CD4-positive, alpha-beta T cell treated with Interleukin-4 for 4 hours (primary cell): ENCODE data around the gene LRRC4C.

ENCODE experiments used
- DNase-seq: peaks from one replicate; pipeline ENCODE4 v3.0.0-alpha.2; 2020

LRRC4C gene

DNA sequence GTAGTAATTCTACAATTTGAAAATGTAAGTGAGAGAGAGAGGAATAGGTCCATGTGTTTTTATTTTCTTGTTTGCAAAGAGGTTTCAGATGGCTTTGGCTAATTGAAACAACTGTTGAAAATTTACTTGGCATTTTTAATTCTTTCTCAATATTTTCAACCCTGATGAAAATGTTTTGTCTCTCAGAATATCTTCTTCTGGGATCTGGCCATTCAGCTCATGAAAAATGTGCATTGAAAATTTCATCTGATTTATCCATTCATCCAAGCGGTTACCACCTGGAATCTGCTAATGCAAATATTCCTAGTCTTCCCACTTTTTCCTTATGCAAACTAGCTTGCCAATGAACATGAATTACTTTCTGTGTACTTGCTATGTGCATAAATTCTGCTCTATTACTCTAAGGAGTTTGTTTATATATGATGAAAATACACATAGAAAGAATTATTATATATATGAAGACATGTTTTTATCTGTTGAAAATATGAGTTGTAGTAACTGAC lies 621.2 kb downstream of the LRRC4C start:
- DNase-seq: no peak

DNA sequence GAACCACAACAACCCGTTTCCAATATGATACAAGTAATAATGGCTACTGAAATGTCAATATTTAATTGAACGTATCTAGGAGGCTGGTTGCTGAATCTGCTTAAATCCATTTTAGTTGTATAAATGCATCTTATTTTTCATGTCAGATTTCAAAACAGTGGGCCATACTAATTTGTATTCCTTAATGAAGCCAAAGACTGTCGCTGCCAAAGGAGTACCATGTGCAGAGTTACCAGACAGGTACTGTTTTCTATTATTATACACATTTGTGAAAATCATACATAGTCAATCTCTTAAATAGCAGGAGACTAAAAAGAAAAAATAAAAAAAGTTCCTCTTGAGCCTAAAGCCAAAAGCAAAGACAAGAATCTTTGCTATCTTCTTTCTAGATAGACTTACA lies 632.3 kb downstream of the LRRC4C start:
- no peak for DNase-seq

DNA sequence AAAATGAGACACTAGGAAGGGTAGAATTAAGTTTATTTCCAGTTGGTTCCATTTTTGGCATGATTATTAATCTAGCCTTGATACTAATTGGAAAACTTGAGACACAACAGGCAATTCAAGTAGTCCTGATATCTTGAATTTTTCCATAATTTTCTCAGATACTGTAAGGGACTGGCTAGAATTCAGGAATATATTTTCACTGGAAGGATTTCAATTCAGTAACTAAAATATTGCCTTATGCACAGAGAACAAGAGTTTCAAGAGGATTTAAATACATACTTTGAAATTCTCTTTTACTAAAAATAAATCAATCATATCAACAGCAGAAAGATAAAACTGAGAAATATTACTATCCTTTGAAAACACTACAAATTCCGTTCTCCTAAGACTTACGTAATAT lies 632.9 kb downstream of the LRRC4C start:
- no peak for DNase-seq

DNA sequence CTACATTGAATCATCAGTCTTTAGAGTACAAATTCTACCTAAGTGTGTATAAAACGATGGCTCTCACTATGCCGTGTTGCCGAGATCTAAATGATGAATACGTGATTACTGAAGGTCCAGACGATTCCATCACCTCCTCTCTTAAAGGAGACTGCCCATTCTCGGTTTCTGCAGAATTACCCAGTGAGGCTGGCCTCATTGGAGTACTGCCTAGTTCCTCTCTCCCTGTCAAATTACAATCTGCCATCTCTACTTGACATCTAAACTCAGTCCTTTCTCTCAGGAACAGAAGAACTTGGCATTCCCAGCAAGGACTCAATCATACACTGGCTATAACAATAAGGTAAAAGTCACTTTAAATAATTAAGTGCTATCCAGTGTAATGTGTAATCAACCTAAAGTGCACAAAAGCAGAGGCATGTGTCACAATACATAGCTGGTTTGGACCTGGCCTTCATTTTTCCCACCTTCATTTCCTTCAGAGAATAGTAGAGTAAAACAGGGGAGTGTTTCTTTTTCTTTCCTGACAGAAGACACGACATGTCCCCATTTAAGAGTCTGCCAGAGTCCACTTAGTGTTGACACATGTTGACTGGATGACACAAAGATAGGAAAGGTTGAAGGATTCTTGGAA lies 634.1 kb downstream of the LRRC4C start:
- no peak for DNase-seq

DNA sequence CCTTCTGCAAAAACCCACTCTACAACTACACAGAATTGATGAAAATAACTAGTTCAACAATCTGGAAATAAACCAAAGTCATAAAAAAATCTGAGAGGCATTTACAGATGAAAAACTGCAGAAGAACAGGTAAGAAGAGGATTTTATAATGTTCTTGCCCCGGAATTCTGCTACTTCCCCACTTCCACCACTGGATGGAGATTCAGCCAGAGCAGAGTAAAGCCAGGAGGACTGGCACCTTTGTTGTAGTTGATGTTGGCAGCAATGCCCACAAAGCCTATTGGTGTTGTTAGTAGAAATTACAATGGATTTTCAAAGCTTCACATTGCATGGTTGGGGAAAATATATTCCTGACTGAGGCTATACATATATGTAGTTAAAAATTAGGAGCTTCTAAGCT lies 640.2 kb downstream of the LRRC4C start:
- DNase-seq: no peak

DNA sequence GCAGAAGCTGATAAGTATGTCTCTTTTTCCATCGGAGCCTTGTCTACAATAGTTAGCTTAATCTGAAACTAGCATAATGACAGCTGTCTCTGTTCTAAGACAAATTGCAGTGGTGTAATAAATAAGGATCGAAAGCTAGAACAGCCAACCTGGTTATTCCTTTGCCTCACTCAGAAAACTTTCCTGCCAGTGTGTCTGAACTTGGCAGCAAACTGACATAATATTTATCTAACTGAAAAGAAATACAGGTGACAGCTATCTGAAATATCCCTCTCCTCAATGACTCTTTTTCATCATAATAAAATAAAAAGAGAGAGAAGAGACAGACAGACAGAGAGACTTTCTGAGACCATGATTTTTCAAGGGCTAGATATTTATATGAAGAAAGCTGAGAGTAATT lies 642.5 kb downstream of the LRRC4C start:
- no peak for DNase-seq

DNA sequence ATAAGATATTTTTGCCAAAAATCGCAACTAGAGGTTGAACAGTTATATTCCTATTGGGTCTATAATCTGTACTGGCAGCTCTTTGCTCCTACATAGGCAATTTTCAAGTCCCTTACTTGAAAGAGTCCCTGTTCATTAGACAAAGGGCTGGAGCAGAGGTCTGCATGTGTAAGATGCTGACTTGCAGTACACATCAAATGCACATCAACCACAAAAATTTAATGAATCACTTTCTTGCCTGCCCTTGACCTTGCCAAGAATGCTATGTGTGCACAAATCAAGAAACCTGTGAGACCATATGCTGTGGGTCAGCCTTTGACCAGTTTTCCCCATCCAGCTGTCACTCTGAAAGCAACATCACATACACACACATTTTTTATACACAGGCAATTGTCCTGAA lies 661.5 kb downstream of the LRRC4C start:
- no peak for DNase-seq

DNA sequence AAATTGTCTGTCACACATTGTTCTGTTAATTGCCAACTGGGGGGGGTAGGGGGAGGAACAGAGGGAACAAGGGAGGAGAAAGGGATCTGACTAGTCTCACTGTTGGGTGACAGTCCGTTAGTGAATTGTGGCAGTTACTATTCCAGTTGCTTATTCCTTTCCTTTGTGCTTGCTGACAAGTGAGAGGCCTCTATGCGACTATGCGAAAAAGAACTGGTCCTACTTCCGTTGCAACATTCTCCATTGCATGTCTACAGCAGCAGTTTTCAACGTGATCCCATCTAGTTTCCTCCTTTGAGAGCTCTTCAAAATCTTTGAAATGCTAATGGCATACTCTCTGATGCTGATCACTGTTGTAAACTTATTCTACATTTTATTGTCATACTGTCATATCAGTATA lies 672.2 kb downstream of the LRRC4C start:
- DNase-seq: no peak

DNA sequence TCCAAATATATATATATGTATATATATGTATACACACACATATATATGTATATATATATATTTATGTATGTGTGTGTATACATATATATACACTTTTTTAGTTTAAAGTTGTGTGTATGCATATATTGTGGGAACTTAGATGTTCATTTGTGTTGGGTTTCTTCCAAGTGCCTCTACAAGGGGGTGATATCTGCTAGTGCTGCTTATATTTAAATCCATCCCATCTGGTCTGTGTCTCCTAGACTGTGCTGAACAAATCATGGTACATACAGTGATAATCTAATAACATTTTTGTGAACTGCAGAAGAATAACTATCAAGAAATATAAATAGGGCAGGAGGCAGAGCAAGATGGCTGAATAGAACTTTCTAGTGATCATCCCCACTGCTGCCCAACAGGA lies 696.4 kb downstream of the LRRC4C start:
- no peak for DNase-seq

DNA sequence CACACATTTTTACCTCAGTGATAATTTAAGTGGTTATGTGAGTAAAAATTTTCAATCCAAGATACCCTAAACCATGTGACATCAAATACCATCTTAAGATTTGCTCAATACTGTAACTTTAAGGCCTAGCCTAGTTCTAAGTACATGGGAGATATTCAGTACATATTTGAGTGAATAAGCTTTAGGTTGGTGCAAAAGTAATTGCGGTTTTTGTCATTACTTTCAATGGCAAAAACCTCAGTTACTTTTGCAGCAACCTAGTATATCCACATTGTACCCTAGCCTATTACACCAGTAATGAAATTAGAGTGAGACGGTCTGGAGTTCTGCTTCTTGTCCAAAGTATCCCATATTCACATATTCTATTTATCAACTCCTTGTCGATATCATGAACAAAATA lies 700.1 kb downstream of the LRRC4C start:
- DNase-seq: no peak

DNA sequence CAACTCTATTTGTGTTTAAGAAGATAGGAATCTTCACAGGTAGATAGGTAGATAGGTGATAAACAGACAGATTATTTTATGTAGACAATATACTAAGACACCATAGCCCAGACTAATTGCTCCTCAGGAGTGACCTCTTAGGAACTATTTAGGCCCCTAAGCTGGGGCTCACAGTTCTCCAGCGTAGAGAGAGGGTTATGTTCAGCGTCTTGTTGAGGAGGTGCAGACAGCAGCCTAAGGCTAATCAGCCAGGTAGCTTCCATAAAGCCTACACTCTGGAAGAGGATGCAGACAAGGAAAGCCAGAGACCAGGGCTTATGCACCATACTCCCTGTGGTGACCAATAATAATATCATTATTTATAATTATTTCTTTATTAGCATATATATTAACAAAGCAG lies 705.2 kb downstream of the LRRC4C start:
- no peak for DNase-seq

DNA sequence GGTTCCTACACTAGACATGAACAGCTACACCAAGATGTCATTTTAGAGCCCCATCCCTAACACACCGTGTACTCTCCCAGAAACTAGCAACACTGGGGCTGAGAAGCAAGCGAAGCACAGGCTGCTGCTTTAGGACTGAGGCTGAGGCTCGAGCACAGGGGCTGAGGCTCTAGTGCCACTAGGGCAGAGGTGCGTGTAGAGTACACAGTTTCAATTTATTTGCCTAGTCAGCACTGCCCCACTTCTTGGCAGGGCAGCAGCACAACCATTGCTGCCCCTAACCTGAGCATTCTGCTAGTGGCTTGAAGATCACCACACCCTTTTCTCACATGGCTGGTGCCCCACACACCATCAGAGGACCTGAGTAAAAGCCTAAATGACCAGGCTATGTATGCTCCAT lies 713.2 kb downstream of the LRRC4C start:
- no peak for DNase-seq

DNA sequence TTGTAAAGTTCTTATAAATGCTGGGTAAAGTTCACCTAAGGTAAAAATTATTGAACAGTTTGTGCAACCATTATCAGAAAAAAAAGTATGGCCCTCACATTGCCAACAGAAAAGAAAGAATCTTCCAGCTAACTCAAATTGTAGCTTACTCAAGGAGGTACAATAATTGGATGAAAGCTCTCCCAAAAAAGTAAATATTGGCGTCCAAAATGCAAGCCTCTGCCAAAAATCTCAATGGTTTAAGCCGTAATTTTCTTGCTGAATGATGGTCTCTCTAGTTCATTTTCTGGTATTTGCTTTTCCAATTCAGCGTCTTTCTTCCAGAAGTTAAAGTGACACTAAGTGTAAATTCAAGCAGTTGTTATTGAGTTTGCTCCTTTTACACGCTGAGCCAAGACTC lies 727.3 kb downstream of the LRRC4C start:
- no peak for DNase-seq

DNA sequence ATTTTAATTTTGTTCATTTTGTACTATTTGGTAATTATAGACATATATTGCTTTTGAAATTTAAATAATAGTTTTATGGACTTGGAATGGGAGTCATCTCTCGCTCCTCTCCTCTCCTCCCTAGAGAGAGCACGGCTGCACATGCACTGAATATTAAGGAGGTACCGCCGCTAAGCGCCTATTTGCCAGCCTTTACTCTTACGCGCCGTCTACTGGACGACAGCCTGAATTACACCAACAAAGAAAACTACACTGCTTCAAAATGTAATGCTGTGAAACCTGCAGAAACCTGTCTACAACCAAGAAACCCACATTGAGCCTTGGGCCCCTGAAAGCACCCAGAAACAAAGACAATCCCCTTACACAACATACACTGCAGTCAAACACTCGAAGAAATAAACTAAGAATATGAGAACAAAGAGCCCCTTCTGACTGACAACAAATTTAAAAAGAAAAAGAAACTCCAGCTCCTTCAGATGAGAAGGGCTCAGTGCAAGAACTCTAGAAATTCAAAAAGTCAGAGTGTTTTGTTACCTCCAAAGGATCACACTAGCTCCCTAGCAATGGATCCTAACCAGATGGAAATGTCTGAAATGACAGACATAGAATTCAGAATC lies 737.2 kb downstream of the LRRC4C start:
- no peak for DNase-seq

DNA sequence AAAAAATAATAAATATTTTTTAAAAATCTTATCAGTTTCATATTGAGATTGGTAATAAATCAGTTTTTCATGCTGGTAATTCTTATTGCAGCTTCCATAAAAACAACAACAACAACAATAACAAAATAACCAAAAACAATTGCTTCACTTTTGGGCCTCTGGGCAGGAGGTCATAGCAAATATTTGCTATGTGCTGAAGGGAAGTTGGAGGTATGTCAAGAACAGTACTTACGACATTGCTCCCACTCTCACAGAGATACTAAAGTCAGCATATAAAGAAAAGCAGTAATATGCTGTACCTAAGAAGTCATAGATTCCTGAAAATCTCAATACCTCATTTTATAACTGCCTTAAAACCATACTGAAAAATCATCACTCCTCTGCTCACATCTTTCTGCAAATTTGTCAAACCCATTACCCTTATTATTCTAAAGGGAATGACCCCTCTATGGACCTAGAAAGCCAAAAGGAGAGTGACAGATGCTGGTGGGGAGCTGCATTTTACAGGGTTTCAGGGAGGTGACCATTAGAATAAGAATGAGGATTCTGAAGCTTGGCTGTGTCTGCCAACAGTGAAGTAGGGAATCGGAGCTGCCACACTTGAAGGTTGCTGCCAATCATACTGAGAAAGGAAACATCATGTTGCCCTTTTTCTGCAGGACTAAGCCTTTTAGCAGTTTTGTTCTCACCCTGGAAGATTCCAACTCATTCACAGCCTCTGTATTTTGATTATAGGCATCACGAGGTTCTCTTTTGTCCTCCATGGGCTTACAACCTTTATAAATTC lies 742.9 kb downstream of the LRRC4C start:
- no peak for DNase-seq

DNA sequence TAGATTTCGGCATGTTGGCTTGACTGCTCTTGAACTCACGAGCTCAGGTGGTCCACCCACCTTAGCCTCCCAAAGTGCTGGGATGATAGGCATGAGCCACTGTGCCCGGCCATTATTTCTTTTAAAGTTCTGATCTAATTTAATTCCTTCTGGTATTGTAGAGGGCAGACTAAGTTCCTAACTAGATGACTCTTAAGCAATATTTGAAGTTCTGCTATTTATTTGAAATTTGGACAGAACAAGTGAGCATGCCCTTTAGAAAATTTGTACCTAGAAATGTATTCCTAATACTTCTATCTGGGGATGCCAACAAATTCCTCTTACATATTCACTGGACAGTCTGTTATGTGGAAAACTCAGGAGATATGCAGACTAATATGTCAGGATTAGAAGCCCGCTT lies 746.4 kb downstream of the LRRC4C start:
- no peak for DNase-seq

DNA sequence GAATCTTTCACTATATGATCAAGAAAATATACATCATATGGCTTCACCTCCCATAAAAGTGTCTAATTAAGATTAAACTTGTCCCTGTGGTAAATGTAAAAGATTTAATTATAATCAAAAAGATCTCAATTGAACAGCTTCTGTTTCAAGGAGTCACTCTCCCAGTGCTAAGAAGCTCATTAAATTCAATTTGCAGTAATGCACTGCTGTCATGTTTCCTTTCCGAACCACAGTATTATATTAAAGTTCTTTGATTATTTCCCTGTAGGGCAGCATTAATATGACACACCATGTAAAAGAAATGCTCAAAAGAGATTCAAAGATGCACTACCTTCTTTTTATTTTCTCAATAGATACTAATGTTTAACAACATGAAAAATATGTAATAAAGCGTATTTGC lies 758.4 kb downstream of the LRRC4C start:
- DNase-seq: no peak

DNA sequence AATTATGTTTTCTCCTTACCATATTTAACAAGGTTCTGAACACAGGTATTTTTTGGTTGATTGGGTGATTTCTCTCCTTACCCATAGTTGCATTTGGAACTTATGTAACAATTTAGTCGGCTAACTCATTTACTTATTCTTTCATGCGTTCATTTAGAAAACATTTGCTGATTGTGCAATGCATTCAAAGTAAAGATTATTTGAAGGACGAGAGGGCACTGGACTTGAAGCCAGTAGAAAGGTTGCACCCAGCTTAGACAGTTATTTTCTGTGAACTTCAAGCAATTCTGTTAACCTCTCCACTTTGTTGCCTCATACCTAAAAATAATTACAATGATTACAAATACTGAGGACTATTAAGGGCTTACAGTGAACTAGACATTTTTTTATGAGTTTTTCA lies 769.6 kb downstream of the LRRC4C start:
- DNase-seq: no peak

DNA sequence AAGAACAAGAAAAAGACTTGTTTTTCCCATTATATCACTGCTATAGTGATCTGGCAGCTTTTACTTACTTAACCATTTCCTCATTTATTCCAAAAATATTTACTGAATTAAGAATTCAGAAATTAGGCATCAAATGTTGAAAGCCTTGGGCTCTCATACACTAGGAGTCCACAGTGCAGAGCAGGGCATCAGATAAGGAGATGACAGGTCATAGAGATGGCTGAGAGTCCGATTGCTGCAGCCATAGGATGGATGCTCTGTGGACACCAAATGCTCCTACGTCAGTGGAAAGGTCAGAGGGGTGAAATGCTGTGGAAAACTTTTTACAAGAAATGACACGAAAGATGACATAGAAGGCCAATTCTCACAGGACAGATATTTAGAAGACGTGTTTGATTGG lies 771.1 kb downstream of the LRRC4C start:
- DNase-seq: no peak

DNA sequence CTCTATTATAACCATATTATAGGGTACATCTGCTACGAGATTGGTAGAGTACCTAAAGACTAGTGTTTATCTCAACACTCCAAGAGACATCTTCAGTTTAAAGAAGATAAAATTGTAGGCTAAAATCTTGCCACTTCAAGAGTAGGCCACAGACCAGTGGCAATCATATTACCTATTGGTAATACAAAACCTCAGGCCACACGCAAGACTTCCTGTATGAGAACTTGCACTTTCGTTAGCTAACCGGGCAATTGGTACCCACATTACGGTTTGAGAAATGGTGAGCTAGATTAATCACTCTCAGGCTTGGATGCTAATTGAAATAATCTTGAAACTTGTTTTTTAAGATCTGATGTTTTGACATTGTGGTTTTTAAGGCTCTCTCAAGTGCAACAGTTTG lies 772.7 kb downstream of the LRRC4C start:
- no peak for DNase-seq

DNA sequence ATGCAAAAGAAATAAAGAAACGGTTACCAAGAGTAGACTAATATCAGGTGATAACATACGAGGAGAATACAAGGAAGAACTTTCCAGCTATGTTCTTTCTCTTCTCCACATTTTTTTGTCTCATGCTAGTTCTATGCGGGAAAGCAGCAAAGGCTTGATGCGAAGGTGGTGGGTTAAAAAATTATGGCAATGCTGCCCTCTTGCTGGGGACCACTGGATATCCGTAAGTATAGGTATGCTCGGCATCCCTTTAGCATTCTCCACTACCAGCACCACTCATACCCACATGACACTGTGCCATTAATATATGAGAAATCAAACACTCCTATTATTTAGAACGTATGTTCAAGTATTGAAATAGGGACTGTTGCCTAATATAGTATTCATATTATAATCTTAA lies 776.4 kb downstream of the LRRC4C start:
- no peak for DNase-seq

DNA sequence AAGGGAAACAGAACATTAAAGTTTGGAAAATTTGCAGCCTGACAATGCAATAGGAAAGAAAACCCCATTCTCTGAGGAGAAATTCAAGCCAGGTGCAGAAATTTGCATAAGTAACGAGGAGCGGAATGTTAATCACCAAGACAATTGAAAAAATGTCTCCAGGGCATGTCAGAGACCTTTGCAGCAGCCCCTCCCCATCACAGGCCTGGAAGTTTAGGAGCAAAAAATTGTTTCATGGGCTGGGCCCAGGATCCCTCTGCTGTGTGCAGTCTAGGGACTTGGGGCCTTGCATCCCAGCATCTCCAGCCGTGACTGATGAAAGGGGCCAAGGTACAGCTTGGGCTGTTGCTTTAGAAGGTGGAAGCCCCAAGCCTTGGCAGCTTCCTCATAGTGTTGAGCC lies 780.2 kb downstream of the LRRC4C start:
- no peak for DNase-seq

DNA sequence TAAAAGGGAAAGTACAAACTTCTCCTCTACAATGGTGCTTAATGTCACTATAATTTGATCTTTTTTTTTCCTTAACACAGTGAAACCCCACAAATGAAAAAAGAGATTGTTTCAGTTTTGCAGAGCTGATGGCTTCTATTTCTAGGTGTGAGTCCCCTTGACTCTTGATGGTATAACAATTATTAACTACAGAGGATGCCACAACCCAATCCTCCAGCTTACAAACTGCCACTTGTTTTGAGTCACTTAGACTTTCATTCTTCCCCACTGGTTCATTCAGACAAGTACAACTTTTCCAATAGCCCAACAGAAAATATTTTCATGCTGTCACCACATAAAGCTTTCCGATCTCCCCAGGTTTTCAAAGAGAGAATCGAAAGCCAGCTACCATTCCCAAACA lies 812.2 kb downstream of the LRRC4C start:
- DNase-seq: no peak

DNA sequence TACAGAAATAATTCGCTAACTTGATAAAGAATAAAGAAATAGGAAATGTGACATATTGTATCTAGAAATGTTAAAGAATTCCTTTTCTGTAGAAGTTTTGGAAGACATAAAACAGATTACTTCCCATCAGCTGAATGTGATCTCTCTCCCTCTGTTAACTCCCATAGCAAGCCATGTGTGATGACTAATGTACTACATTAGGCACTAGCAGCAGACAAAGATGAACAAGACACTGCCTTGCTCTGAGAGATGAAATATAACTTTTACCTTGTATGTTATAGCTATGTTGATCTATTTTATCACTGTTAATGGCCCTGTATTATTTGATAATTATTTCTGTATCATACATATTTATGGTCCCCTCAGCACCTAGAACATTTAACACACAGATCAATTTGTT lies 817.2 kb downstream of the LRRC4C start:
- no peak for DNase-seq
